Panc1 (cell line): ENCODE data around the gene ZNF57. TPM values are rescaled to one million over a fixed set of nuclear protein-coding genes. Genes with fewer than 3 reads are reported as not detected.

Experiments used
- ATAC-seq: fragments of 200-7000 bp; cut with Tn5 transposase; 2 replicates; pipeline ENCODE4 v1.9.1; 2020; ENCODE audit warnings: mild to moderate bottlenecking, moderate library complexity
- BruUV-seq: library from RNA; stranded (reverse); fragments of 400-500 nt; replicated peaks from 2 replicates; lab custom pipeline; 2021; lab: Mats Ljungman, UMichigan
- CTCF ChIA-PET: fragments of 300-600 bp; sonication (Branson Sonifier 250); formaldehyde crosslinking; loops from one replicate; lab custom pipeline; 2022; ENCODE audit warnings: antibody characterized with exemption; lab: Charles Lee
- POLR2A ChIA-PET: fragments of 300-600 bp; sonication (Branson Sonifier 250); formaldehyde crosslinking; loops from one replicate; lab custom pipeline; 2022; ENCODE audit warnings: antibody characterized with exemption; lab: Charles Lee
- DNase-seq: peaks from one replicate; pipeline ENCODE4 v3.0.0-alpha.2; 2010; ENCODE audit warnings: low read depth, low spot score
- H3K27ac ChIP-seq: 2 replicates; pipeline ENCODE4 v1.5.1; 2011; ENCODE audit warnings: mild to moderate bottlenecking, low read length, inconsistent platforms
- H3K27me3 ChIP-seq: fragments of 200-500 bp; sonication (Bioruptor generic); 2 replicates; pipeline ENCODE4 v1.6.0; 2014; ENCODE audit warnings: low read length, inconsistent platforms; ENCODE audit not compliant: control insufficient read depth, insufficient read depth
- H3K36me3 ChIP-seq: fragments of 200-500 bp; sonication (Bioruptor generic); 2 replicates; pipeline ENCODE4 v1.5.1; 2014; ENCODE audit warnings: inconsistent platforms, mild to moderate bottlenecking, low read length, moderate library complexity; ENCODE audit not compliant: control insufficient read depth, insufficient read depth
- H3K4me1 ChIP-seq: 2 replicates; pipeline ENCODE4 v1.5.1; 2011; ENCODE audit warnings: inconsistent platforms, mild to moderate bottlenecking, low read length, moderate library complexity; ENCODE audit not compliant: control insufficient read depth, insufficient read depth
- H3K4me3 ChIP-seq, 2 experiments: 2 replicates each; pipeline ENCODE4 v1.5.1; 2011 to 2012; ENCODE audit warnings: low read depth in 2 of 2, low read length in 2 of 2, mild to moderate bottlenecking in 2 of 2, inconsistent platforms in 1 of 2, moderate library complexity in 1 of 2
- H3K9me3 ChIP-seq: fragments of 200-500 bp; sonication (Bioruptor generic); 2 replicates; pipeline ENCODE4 v1.5.1; 2014; ENCODE audit warnings: low read depth, mild to moderate bottlenecking, inconsistent platforms, low read length, moderate library complexity; ENCODE audit not compliant: control insufficient read depth, insufficient read depth
- POLR2AphosphoS5 ChIP-seq: IDR thresholded peaks from 2 replicates; pipeline ENCODE4 v1.6.1; 2012; ENCODE audit warnings: mild to moderate bottlenecking, low read depth, low read length, moderate library complexity
- SIN3A ChIP-seq: IDR thresholded peaks from 2 replicates; pipeline ENCODE4 v1.6.1; 2012; ENCODE audit warnings: low read depth, mild to moderate bottlenecking, low read length, moderate library complexity, borderline replicate concordance; ENCODE audit not compliant: insufficient read depth
- TCF7L2 ChIP-seq: IDR thresholded peaks from 2 replicates; pipeline ENCODE4 v1.6.1; 2011; ENCODE audit warnings: mild to moderate bottlenecking, low read depth, low read length, inconsistent platforms
- in situ Hi-C: cut with HindIII; loops from 2 replicates; pipeline ENCODE4 v1.10.0; 2016; ENCODE audit warnings: low sequenced_read_pairs, low pct_unique_long_range_greater_than_20kb
- intact Hi-C: fragments of 100-400 bp; cut with micrococcal nuclease; formaldehyde crosslinking; loops from one replicate; pipeline ENCODE4 v1.10.0; 2022; ENCODE audit not compliant: unreplicated experiment
- total RNA-seq: library from RNA; stranded (reverse); gene quantifications from one replicate; pipeline ENCODE4 v1.2.1, GENCODE V29; 2021; ENCODE audit not compliant: unreplicated experiment
- TF ChIP-seq, protein P1 (sequence below), 2 experiments: IDR thresholded peaks; 2 replicates each; pipeline ENCODE4 v1.6.1; 2011 to 2012; ENCODE audit warnings: low read depth in 2 of 2, control low read depth in 1 of 2, low read length in 1 of 2, mild to moderate bottlenecking in 1 of 2, moderate library complexity in 1 of 2; ENCODE audit not compliant: insufficient read depth in 1 of 2
- TF ChIP-seq, protein P2 (sequence below): fragments of 450-650 bp; IDR thresholded peaks from 2 replicates; pipeline ENCODE4 v1.5.1; 2017; ENCODE audit warnings: mild to moderate bottlenecking

The ZNF57 gene
- total RNA-seq, 1 experiment from 2014 or later = 4.9 TPM

DNA sequence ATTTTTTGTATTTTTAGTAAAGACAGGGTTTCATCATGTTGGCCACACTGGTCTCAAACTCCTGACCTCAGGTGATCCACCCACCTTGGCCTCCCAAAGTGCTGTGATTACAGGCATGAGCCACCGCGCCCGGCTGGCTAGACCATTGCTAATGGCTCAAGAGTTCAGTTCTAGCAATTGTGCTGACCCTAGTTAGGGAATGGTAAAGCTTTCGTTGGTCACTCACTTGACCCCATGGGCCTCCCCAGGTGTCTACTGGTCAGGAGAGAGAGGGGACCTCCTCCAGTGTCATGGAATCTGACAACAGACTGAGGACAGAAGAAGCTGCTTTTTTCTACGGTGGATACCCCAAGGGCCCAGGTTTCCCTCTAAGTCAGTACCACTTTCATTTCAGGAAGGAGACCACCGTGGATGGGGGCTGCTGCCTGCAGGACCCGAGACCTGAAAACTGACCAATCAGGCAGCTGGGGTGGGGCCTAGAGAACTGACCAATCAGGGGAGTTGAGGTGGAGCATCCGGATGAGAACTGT is 34.2 kb upstream of the ZNF57 start:
- intact Hi-C loops = no loop called here
- Histone ChIP-seq H3K9me3 (no peaks in the 10 kb centered on the region), H3K4me1 (no peaks in the 10 kb centered on the region), H3K4me3 (no peak overlapping the region), H3K36me3 (no peaks in the 10 kb centered on the region), H3K27me3 (no peaks in the 10 kb centered on the region), H3K27ac (no peak overlapping the region)
- POLR2A ChIA-PET = no interaction called here
- in situ Hi-C loops = no loop called here
- CTCF ChIA-PET = no interaction called here
- no peak for ATAC-seq
- no TSS peak for BruUV-seq
- DNase-seq = no peak
- TF ChIP-seq, protein P1, sequence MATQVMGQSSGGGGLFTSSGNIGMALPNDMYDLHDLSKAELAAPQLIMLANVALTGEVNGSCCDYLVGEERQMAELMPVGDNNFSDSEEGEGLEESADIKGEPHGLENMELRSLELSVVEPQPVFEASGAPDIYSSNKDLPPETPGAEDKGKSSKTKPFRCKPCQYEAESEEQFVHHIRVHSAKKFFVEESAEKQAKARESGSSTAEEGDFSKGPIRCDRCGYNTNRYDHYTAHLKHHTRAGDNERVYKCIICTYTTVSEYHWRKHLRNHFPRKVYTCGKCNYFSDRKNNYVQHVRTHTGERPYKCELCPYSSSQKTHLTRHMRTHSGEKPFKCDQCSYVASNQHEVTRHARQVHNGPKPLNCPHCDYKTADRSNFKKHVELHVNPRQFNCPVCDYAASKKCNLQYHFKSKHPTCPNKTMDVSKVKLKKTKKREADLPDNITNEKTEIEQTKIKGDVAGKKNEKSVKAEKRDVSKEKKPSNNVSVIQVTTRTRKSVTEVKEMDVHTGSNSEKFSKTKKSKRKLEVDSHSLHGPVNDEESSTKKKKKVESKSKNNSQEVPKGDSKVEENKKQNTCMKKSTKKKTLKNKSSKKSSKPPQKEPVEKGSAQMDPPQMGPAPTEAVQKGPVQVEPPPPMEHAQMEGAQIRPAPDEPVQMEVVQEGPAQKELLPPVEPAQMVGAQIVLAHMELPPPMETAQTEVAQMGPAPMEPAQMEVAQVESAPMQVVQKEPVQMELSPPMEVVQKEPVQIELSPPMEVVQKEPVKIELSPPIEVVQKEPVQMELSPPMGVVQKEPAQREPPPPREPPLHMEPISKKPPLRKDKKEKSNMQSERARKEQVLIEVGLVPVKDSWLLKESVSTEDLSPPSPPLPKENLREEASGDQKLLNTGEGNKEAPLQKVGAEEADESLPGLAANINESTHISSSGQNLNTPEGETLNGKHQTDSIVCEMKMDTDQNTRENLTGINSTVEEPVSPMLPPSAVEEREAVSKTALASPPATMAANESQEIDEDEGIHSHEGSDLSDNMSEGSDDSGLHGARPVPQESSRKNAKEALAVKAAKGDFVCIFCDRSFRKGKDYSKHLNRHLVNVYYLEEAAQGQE (IDR thresholded peaks at IDR 0.05; ENCODE audit: insufficient read depth in 1 of 2, low read depth in 2 of 2, low read length in 1 of 2) = no peak
- no peak for TF ChIP-seq TCF7L2
- no peak for TF ChIP-seq POLR2AphosphoS5
- no peak for TF ChIP-seq SIN3A
- TF ChIP-seq, protein P2, sequence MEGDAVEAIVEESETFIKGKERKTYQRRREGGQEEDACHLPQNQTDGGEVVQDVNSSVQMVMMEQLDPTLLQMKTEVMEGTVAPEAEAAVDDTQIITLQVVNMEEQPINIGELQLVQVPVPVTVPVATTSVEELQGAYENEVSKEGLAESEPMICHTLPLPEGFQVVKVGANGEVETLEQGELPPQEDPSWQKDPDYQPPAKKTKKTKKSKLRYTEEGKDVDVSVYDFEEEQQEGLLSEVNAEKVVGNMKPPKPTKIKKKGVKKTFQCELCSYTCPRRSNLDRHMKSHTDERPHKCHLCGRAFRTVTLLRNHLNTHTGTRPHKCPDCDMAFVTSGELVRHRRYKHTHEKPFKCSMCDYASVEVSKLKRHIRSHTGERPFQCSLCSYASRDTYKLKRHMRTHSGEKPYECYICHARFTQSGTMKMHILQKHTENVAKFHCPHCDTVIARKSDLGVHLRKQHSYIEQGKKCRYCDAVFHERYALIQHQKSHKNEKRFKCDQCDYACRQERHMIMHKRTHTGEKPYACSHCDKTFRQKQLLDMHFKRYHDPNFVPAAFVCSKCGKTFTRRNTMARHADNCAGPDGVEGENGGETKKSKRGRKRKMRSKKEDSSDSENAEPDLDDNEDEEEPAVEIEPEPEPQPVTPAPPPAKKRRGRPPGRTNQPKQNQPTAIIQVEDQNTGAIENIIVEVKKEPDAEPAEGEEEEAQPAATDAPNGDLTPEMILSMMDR = no peak

DNA sequence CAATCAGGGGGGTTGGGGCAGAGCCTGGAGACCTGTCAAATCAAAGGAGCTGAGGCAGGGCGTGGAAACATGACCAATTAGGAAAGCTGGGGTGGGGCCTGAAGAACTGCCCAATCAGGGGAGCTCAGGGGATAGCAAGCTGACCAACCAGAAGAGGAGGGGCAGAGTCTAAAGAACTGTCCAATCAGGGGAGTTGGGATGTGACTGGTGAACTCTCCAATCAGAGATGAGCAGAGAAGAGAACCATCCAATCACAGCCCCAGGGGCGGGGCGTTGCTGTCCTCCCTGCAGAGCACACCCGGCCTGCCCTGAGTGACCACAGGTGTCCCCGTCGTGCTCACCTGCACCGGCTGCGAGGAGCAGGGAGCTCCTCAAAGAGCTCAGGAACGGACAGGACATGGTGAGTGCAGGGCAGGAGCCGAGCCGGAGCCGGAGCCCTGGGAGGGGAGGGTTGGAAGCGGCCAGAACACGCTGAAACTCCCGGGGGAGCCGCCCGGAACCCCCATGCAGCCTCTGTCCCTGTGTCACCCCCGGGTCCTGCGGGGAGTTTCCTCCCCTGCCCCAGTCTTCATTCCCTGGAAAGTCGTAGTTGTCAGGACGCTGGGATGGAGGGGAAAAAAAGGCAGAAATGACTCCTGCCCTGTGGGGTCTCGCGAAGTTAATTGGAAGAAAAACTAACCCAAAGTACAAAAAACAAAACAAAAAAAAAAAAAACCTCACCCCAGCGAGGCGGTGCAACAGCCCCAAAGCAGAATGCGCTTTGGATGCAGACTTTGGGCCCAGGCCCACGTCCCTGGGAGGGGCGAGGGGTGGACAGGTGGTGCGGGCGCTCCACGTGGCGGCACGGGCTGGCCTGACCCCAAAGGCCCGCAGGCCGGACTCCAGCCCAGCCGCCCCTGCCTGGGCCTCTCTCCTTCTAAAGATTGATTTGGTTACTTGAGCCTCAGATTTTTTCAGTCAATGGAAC is 33.4 kb upstream of the ZNF57 start, which contains the start of gene ZNF556:
TSS of gene ZNF556 (plus strand) at position 311 of the 967 bp plus-strand sequence. CDS start at position 398, 87 bp downstream.
- in situ Hi-C loops = no loop called here
- DNase-seq = no peak
- TF ChIP-seq POLR2AphosphoS5 = no peak
- TF ChIP-seq, protein P2 = no peak
- ChIA-PET CTCF (interaction anchor here (0.5 kb wide), 1 partner anchor 237 kb away, joined by 3 read pairs; no protein-coding TSS in a partner anchor), POLR2A (no interaction called here)
- no peaks in the 10 kb centered on the region for H3K9me3 ChIP-seq
- H3K27ac ChIP-seq = no peak within 1 kb of the TSS
- ATAC-seq = no peak
- BruUV-seq = no TSS peak
- no peaks in the 10 kb centered on the region for H3K36me3 ChIP-seq
- intact Hi-C loops = no loop called here
- H3K27me3 ChIP-seq = no peaks in the 10 kb centered on the region
- no peaks in the 10 kb centered on the region for H3K4me1 ChIP-seq
- H3K4me3 ChIP-seq = peak within 1 kb of the TSS in 1 of 2 experiments; percentile 31; a peak in 1 of 4 replicates
